ENCODE results near the gene CCDC3. TPM values are rescaled to one million over a fixed set of nuclear protein-coding genes. Genes with fewer than 3 reads are reported as not detected.

Gene CCDC3
- total and polyA plus RNA-seq, 2 of the 8 experiments (the other 6 are each of a cell fraction or from before 2014, with no cell fraction given): 3.4 to 3.7 TPM

DNA sequence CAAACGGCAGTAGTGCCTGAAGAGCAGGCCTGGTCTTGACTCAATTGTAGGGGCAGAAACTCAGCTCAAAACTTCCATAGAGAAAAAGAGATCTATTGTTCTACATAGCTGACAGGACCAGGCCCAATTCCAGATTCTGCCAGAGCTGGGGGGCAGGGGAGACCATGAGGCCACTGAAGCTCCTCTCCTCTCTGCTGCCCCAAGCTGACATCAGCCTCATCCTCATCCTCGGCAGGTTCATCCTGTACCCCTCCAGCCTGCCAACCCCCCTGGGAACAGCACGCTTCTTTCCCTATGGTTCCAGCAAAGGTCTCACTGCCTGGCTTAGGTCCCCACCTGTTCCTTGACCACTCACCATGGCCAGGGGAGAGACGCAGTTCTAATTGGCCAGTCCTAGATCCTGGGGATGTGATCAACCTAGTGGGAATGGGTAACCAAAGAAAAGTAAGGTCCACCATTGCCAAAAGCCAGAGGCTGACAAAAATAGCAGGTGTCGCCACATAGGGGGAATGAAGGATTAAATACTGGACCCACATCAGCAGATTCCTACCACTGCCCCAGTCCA is 42.9 kb downstream of the CCDC3 start (continued):
- TF ChIP-seq BACH1 (IDR thresholded peaks at IDR 0.05; ENCODE audit: low read length) (no peak), TAF7 (optimal IDR thresholded peaks at IDR 0.05; ENCODE audit: borderline replicate concordance, low read depth, low read length) (no peak), ZNF274 (IDR thresholded peaks at IDR 0.05; ENCODE audit: borderline replicate concordance, extremely low read depth, low read length) (no peak), YY1 (IDR thresholded peaks at IDR 0.05; ENCODE audit: low read depth, low read length) (no peak), SP2 (IDR thresholded peaks at IDR 0.05; ENCODE audit: low read length) (no peak), RNF2 (IDR thresholded peaks at IDR 0.05; ENCODE audit: borderline replicate concordance, low read depth, low read length, missing control alignments, poor library complexity, severe bottlenecking) (no peak)
- TF ChIP-seq, protein P1, sequence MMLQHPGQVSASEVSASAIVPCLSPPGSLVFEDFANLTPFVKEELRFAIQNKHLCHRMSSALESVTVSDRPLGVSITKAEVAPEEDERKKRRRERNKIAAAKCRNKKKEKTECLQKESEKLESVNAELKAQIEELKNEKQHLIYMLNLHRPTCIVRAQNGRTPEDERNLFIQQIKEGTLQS (IDR thresholded peaks at IDR 0.05; ENCODE audit: insufficient read depth, low read depth, low read length): no peak

Data from H1 (cell line).